EH (cell line): ENCODE results near the gene PDE8B.

Experiments used
- DNase-seq: peaks from one replicate; pipeline ENCODE4 v3.0.0-alpha.2; 2015; ENCODE audit warnings: low read depth

PDE8B gene

GRCh38 chr5:77210091-77210963, at the start of gene PDE8B:
Gene PDE8B, plus strand, starts transcription at chr5:77210680. Its CDS starts 246 bp downstream, at chr5:77210926.
- DNase-seq: no peak

GRCh38 chr5:77163453-77163852, 47.0 kb upstream of the PDE8B start:
- no peak for DNase-seq

DNA sequence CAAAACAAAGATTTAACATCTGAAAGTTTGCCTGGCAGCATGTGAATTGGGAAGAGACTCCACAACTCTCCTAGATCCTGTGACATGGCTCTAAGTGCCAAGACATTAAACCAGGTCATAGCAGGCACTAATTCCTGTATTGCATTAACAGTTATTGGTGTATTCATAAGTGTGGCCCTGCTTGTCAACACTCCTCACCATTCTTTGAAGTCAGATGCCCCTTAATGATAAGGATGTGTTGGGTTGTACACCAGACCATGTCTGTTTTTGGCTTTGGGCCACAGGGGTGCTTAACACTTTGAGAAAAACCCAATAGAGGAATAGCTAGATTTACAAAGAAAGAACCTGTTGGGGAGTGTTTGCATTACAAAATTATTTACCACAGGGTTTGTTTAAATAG, 43.4 kb upstream of the PDE8B start:
- no peak for DNase-seq

DNA sequence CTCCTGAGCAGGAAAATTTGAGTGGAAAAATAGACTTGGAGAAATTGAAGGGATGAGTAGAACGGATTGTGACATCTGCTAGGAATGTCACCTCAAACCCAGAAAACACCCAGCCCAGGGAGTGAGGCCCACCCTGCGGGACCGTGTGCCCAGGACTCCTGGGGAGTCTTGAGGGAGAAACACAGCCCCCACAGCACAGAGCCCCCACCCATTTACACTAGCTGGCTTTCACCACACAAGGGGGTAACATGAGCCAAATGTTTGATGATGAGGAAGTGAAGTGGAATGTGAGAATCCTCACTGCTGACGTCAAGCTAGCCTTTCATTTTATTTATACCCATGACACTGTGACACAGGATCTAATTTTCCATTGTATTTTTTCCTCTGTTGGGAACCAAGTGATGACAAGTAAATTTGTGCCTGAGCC, 42.8 kb upstream of the PDE8B start:
- DNase-seq: peak; percentile 95

DNA sequence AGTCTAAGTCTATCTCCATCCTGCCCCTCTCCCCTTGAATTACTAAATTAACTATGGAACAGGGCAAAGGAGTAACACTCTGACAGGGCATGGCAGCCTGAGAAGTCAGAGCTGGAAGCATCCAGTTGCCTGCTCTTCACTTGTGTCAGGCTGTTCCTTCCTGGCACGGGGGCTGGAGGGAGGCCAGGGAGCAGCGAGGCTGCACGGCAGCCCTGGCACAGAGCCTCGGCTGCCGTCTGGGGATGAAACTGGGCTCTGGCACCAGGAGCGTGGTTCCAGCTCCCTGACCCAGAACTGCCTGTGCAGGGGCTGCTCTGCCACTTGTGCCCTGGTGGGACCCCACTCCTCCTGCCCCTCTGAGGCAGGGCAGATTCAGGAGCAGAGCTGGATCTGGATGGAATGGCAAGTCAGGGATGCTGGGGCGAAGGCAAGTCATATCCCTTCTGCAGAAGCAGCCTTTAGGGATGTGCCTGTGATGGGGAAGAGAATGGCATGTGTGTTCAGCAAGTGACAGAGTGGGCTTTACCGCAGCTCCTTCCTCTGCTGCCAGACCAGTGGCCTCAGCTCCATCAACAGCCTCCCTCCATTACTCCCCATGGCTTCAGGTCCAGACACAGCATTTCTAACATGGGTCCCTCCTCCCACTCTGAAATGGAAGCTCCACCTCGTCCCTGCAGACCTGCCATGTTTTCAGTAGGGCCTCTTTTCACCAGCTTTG, 42.2 kb upstream of the PDE8B start:
- peak; percentile 85 for DNase-seq

- peak; percentile 70 for DNase-seq
Measured at GRCh38 chr5:77168879-77169244, 41.6 kb upstream of the PDE8B start.

- DNase-seq: no peak
Measured at GRCh38 chr5:77170196-77170890, 40.1 kb upstream of the PDE8B start.

GRCh38 chr5:77171141-77171910, 39.2 kb upstream of the PDE8B start:
- no peak for DNase-seq

DNA sequence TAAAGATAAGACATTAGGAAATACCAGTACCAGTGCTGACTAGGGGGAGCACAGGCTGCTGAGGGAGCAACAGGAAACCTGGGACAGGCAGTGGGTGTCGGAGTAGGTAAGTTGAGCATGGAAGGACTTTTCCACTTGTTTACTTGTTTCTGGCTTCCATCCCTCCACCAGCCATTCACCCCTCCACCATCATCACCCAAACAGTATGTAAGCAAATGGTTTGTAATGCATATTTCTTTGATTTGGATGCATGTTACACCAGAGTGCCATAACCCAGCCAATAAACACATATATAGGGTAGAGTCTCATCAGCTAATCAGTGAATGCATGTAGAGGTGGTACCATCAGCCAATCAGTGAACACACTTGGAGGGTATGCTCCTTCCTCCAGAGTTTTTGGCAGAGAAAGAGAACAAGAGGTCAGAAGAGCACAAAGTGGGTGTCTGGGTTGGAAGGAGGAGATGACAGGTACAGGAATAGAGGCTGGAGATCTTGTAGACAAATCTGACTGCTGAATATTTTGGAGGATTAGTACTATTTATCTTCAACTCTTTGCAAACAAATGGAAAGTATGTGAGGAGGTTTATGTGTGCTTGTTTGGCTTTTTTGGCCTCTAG, 37.7 kb upstream of the PDE8B start:
- no peak for DNase-seq

GRCh38 chr5:77174526-77174925, 36.0 kb upstream of the PDE8B start:
- DNase-seq: no peak

DNA sequence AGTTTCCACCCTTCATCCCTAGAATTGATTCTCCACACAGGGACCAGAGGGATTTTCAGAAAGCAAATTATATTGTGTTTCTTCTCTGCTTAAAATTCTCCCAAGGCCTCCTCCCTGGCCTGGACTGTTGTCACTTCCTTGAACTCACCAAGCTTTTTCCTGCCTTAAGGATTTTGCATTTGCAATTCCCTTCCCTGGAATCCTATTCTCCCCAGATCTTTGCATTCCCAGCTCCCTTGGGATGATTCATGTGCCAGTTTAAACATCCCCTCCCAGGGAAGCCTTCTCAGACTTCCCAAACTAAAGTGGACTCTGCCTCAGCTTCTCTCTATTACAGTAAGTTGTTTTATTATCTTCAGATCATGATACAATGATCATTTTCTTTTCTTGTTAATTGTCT, 35.2 kb upstream of the PDE8B start:
- peak; percentile 60 for DNase-seq

DNA sequence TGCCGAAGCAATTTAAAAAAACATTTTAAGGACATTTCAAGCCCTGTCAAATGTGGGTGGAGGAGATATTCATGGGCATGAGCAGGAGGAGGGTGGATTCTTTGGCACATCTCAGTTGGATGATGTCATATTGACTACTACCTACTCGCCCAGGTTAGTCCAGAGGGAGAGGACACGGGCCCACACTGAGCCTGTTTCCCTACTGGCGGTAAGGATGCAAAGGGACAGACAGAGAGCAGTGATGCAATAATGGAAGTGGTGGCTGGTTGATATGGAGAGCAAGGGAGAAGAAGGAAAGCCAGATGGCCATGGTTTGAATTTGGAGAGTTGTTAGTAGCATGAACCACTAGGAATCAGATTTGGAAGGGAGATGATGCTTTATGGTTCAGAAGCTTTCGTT, 34.1 kb upstream of the PDE8B start:
- DNase-seq: no peak

DNA sequence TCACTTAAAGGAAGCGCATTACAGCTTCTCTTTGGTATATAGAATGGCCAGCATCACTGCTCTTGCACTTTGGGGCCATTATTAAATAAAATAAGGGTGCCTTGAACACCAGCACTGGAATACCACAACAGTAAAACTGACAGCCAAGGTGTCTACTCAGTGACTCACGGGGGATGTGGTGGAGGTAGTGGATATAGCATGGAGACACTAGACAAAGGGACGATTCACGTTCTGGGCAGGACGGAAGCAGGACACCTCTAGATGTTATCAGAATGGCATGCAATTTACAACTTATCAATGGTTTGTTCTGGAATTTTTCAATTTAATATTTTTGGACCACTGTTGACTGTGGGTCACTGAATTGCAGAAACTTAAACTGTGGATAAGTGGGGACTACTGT, 32.9 kb upstream of the PDE8B start:
- no peak for DNase-seq

DNA sequence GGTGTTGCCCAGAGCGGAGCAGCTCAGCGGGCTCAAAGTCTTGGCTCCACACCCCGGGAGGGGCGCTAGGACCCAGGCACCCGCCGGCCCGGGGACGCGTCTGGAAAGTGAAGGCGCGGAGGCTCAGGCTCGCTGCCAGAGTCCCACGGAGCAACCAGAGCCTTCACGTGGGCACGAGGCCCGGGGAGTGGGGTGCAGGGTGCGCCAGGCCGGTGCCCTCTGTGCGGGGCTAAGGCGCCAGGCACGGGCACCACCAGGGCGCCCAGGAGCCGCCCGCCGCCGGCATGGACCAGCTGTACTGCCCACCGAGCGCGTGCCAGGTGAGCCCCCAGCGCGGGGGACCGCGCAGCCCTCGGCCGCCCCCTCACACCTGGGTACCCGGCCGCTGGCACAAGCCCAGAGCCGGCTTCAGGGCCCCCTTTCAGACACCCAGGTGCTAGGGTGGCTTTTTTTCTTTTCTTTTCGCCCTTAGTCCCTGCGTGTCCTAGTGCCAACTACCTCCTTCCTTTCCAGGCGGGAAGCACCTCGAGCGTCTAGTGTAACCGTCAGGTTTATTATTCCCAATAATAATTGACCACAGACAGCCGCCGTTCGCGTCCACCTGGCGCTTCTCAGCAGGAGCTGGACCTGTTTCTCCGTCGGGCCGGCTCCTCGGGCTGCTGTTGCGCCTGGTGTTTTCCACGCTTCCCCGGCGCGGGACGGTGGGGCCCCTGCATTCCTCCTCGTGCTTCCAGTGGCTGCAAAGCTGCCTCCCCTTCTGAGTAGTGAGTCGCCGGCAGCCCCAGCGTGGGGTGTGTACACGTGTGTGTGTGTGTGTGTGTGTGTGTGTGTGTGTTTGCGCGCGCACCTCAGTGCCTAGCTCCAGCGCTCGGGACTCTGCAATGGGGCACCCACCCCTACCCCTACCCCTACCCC, 30.1 kb upstream of the PDE8B start:
- peak; percentile 4 for DNase-seq

DNA sequence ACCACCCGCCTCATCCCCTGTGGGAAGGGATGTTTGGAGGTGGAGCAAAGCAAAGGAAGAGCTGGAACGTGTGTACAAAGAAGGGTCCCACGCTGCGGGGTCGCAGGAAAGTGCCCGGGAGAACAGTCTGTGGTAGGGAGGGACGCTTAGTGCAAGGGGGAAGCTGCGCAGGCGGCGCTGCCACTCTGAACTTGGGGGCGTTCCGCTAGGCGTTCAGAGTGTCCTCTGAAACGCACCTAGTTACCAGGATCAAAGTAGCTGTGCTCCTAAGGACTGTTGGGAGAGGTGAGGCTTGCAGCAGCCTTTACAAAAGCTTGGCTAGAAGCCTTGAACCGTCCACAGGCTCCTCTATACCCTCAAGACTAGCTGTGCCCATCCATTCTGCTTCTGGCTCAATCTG, 29.3 kb upstream of the PDE8B start:
- DNase-seq: no peak

GRCh38 chr5:77181596-77182304, 28.7 kb upstream of the PDE8B start:
- no peak for DNase-seq

- no peak for DNase-seq
Measured at GRCh38 chr5:77182367-77182766, 28.1 kb upstream of the PDE8B start.

DNA sequence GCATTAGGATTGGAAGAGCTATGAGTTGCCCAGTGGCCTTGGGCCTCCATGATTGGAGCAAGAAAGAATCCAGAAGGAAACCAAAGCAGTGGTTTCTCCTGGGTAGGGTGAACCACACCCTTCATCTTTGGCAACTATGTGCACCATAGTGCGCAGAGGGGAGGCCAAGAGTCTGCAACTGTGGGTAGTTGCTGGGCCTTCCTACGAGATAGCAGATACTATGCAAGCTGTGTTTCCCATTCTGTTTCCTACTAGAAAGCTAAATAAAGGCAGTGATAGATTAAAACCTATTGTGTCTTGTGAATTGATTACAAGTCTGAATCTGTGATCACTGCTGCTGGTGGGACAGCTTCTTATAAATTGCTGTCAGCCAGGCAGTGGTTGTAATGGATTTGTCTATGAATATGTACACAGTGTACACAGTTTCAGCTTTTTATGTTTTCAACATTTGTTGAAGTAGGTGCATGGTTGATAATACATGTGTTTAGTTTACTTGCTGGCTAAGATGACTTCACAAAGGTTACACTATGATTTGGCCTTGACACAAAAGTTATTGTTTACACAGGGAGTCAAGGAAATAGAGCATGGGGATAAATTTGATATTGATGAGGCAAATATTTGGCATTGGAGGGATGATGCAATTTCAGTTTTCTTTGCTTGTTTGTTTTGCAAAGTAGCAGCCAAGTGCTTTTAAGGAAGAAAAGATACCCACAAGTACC, 23.7 kb upstream of the PDE8B start:
- no peak for DNase-seq

DNA sequence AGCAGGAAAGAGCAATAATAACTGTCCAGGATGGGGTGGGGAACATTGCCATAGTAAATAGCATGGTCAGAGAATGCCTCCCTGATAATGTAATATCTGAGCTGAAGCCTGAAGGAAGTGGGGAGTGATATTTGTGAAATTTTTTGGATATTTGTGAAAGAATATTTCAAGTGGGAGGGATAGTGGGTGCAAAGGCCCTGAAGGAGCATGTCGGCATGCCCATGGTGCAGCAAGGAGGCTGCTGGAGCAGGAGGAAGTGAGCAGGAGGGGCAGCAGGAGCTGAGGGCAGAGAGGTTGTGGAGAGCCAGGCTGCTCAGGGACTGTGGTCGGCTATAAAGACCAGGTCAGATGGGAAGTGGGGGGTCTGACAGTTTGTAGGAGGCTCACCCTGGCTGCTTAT, 21.1 kb upstream of the PDE8B start:
- DNase-seq: no peak
